PC-9 (cell line): ENCODE measurements around the gene MAGEF1. TPM values are rescaled to one million over a fixed set of nuclear protein-coding genes. Genes with fewer than 3 reads are reported as not detected.

Experiments
- BruUV-seq: library from RNA; stranded (reverse); fragments of 400-500 nt; replicated peaks from 2 replicates; lab custom pipeline; 2021; lab: Mats Ljungman, UMichigan
- CTCF ChIA-PET: fragments of 300-600 bp; sonication (Branson Sonifier 250); formaldehyde crosslinking; loops from one replicate; lab custom pipeline; 2022; ENCODE audit warnings: antibody characterized with exemption; lab: Charles Lee
- POLR2A ChIA-PET: fragments of 300-600 bp; sonication (Branson Sonifier 250); formaldehyde crosslinking; loops from one replicate; lab custom pipeline; 2022; ENCODE audit warnings: antibody characterized with exemption; ENCODE audit not compliant: unreplicated experiment; lab: Charles Lee
- DNase-seq, 2 experiments: peaks; one replicate each; pipeline versions ENCODE4 v3.0.0 to v3.0.0-alpha.2; 2015 to 2022; ENCODE audit warnings: mixed read lengths in 1 of 2
- H2AFZ ChIP-seq: fragments of 200-600 bp; sonication (generic); 2 replicates; pipeline ENCODE4 v1.8.1; 2017; ENCODE audit warnings: antibody characterized with exemption
- H3F3A ChIP-seq: fragments of 200-600 bp; sonication (generic); 2 replicates; pipeline ENCODE4 v1.8.1; 2017; ENCODE audit warnings: antibody characterized with exemption, mild to moderate bottlenecking, low read depth; ENCODE audit not compliant: insufficient read depth
- H3K27ac ChIP-seq: fragments of 200-600 bp; sonication (generic); 2 replicates; pipeline ENCODE4 v1.6.1; 2016; ENCODE audit warnings: mixed run types
- H3K27me3 ChIP-seq: fragments of 200-600 bp; sonication (generic); 2 replicates; pipeline ENCODE4 v1.6.1; 2016; ENCODE audit warnings: low read depth, mixed run types; ENCODE audit not compliant: insufficient read depth
- H3K36me3 ChIP-seq: fragments of 200-600 bp; sonication (generic); 2 replicates; pipeline ENCODE4 v1.6.1; 2016; ENCODE audit warnings: low read depth, mixed run types
- H3K4me1 ChIP-seq: fragments of 200-600 bp; sonication (generic); replicated peaks from 2 replicates; pipeline ENCODE4 v1.6.1; 2016; ENCODE audit warnings: mixed run types; ENCODE audit not compliant: insufficient read depth
- H3K4me2 ChIP-seq: fragments of 200-600 bp; sonication (generic); 2 replicates; pipeline ENCODE4 v1.6.1; 2017; ENCODE audit warnings: mixed run types
- H3K4me3 ChIP-seq: fragments of 200-600 bp; sonication (generic); 2 replicates; pipeline ENCODE4 v1.6.1; 2016; ENCODE audit warnings: mixed run types
- H3K79me2 ChIP-seq: fragments of 200-600 bp; sonication (generic); 2 replicates; pipeline ENCODE4 v1.6.1; 2017; ENCODE audit warnings: low read depth, mixed run types
- H3K9me2 ChIP-seq: fragments of 200-600 bp; sonication (generic); 2 replicates; pipeline ENCODE4 v1.8.1; 2017; ENCODE audit warnings: mild to moderate bottlenecking; ENCODE audit not compliant: insufficient read depth
- H3K9me3 ChIP-seq: fragments of 200-600 bp; sonication (generic); 2 replicates; pipeline ENCODE4 v1.8.1; 2016; ENCODE audit warnings: low read depth; ENCODE audit not compliant: insufficient read depth
- H4K20me1 ChIP-seq: fragments of 200-600 bp; sonication (generic); 2 replicates; pipeline ENCODE4 v1.8.1; 2017; ENCODE audit not compliant: insufficient read depth
- CTCF ChIP-seq: fragments of 200-600 bp; sonication (generic); conservative IDR thresholded peaks from 2 replicates; pipeline ENCODE4 v1.6.1; 2017; ENCODE audit warnings: mixed run types, antibody characterized with exemption, mild to moderate bottlenecking, moderate library complexity
- EZH2 ChIP-seq: fragments of 200-600 bp; sonication (generic); IDR thresholded peaks from 2 replicates; pipeline ENCODE4 v1.8.0; 2017; ENCODE audit warnings: antibody characterized with exemption, low read depth
- intact Hi-C: fragments of 100-400 bp; cut with micrococcal nuclease; formaldehyde crosslinking; loops from one replicate; pipeline ENCODE4 v1.10.0; 2022; ENCODE audit not compliant: unreplicated experiment
- total RNA-seq: library from RNA; stranded (reverse); gene quantifications from 2 replicates; pipeline ENCODE4 v1.2.3, GENCODE V29; 2021

MAGEF1 gene
- total RNA-seq, 1 experiment from 2014 or later = 97.2 TPM

GRCh38 chr3:184700759-184701158 is 11.1 kb downstream of the MAGEF1 start:
- no peaks in the 10 kb centered on the region for H3K9me3 ChIP-seq
- ChIA-PET CTCF (no interaction called here), POLR2A (interaction anchor here (0.7 kb wide), 1 partner anchor 66 kb away, joined by 6 read pairs; no protein-coding TSS in a partner anchor)
- H3K27ac ChIP-seq = no peak overlapping the region
- DNase-seq = no peak
- BruUV-seq = no TSS peak
- no peaks in the 10 kb centered on the region for H4K20me1 ChIP-seq
- no peak overlapping the region for H2AFZ ChIP-seq
- no peaks in the 10 kb centered on the region for H3K36me3 ChIP-seq
- no peaks in the 10 kb centered on the region for H3F3A ChIP-seq
- H3K9me2 ChIP-seq = no peaks in the 10 kb centered on the region
- no peak overlapping the region for H3K4me2 ChIP-seq
- H3K79me2 ChIP-seq = no peaks in the 10 kb centered on the region
- H3K4me3 ChIP-seq = no peak overlapping the region
- no peak for TF ChIP-seq EZH2
- TF ChIP-seq CTCF = no peak
- no peaks in the 10 kb centered on the region for H3K4me1 ChIP-seq
- intact Hi-C loops = no loop called here
- no peaks in the 10 kb centered on the region for H3K27me3 ChIP-seq

- no peaks in the 10 kb centered on the region for H3K36me3 ChIP-seq
- no peaks in the 10 kb centered on the region for H3K27me3 ChIP-seq
- no peaks in the 10 kb centered on the region for H4K20me1 ChIP-seq
- TF ChIP-seq EZH2 (no peak), CTCF (no peak)
- no peak overlapping the region for H2AFZ ChIP-seq
- H3F3A ChIP-seq = no peaks in the 10 kb centered on the region
- no TSS peak for BruUV-seq
- no peak overlapping the region for H3K27ac ChIP-seq
- no peak overlapping the region for H3K4me2 ChIP-seq
- no peak for DNase-seq
- intact Hi-C loops = no loop called here
- CTCF ChIA-PET = no interaction called here
- H3K4me1 ChIP-seq = no peaks in the 10 kb centered on the region
- H3K9me2 ChIP-seq = no peaks in the 10 kb centered on the region
- H3K4me3 ChIP-seq = no peak overlapping the region
- H3K79me2 ChIP-seq = no peaks in the 10 kb centered on the region
- POLR2A ChIA-PET = no interaction called here
- no peaks in the 10 kb centered on the region for H3K9me3 ChIP-seq
Measured at GRCh38 chr3:184697845-184698244, 14.0 kb downstream of the MAGEF1 start.

GRCh38 chr3:184696697-184697096 is 15.2 kb downstream of the MAGEF1 start:
- Histone ChIP-seq H3K4me3 (no peak overlapping the region), H3K9me3 (no peaks in the 10 kb centered on the region), H3K79me2 (no peaks in the 10 kb centered on the region), H3K4me1 (no peaks in the 10 kb centered on the region), H4K20me1 (no peaks in the 10 kb centered on the region), H3K9me2 (no peaks in the 10 kb centered on the region), H3K27me3 (no peaks in the 10 kb centered on the region), H3F3A (no peaks in the 10 kb centered on the region), H3K27ac (no peak overlapping the region), H2AFZ (no peak overlapping the region), H3K36me3 (no peaks in the 10 kb centered on the region), H3K4me2 (no peak overlapping the region)
- no TSS peak for BruUV-seq
- TF ChIP-seq EZH2 = no peak
- TF ChIP-seq CTCF = no peak
- intact Hi-C loops = no loop called here
- POLR2A ChIA-PET = interaction anchor here (0.6 kb wide), 1 partner anchor 607 kb away, joined by 3 read pairs; no protein-coding TSS in a partner anchor
- CTCF ChIA-PET = no interaction called here
- no peak for DNase-seq
